CD4-positive, alpha-beta T cell treated with Interleukin-6 for 4 hours (primary cell): ENCODE data around the gene MMP17.
A peak's percentile ranks its signal among the peaks of the same experiment; 100 is the strongest.

Experiments used
- DNase-seq: peaks from one replicate; pipeline ENCODE4 v3.0.0-alpha.2; 2020; ENCODE audit warnings: mixed read lengths

The MMP17 gene

GRCh38 chr12:131827961-131828534, at the start of gene MMP17:
Gene MMP17 (plus strand): TSS chr12:131828393. CDS start chr12:131828495, 102 bp downstream.
- DNase-seq = peak; percentile 17

- DNase-seq = no peak
These were observed 49.2 kb upstream of the MMP17 start for GRCh38 chr12:131779027-131779426.

- DNase-seq = no peak
These were observed 46.1 kb upstream of the MMP17 start for GRCh38 chr12:131782061-131782460.

- DNase-seq = no peak
These were observed 44.2 kb upstream of the MMP17 start for GRCh38 chr12:131783915-131784541.

- DNase-seq = no peak
These were observed 43.1 kb upstream of the MMP17 start for GRCh38 chr12:131784909-131785762.

GRCh38 chr12:131785763-131786330, 42.3 kb upstream of the MMP17 start:
- no peak for DNase-seq

GRCh38 chr12:131786331-131786730, 41.9 kb upstream of the MMP17 start:
- DNase-seq = no peak

- DNase-seq = no peak
These were observed 41.0 kb upstream of the MMP17 start for GRCh38 chr12:131787143-131787660.

GRCh38 chr12:131788070-131788469, 40.1 kb upstream of the MMP17 start:
- no peak for DNase-seq

- no peak for DNase-seq
These were observed 38.6 kb upstream of the MMP17 start for GRCh38 chr12:131789638-131790037.

- no peak for DNase-seq
These were observed 34.8 kb upstream of the MMP17 start for GRCh38 chr12:131793243-131794022.

GRCh38 chr12:131794061-131794460, 34.1 kb upstream of the MMP17 start:
- no peak for DNase-seq

GRCh38 chr12:131794573-131794972, 33.6 kb upstream of the MMP17 start:
- no peak for DNase-seq

GRCh38 chr12:131795064-131795463, 33.1 kb upstream of the MMP17 start:
- no peak for DNase-seq

GRCh38 chr12:131795690-131796410, 32.3 kb upstream of the MMP17 start:
- no peak for DNase-seq

- no peak for DNase-seq
These were observed 31.8 kb upstream of the MMP17 start for GRCh38 chr12:131796411-131796736.

- no peak for DNase-seq
These were observed 31.2 kb upstream of the MMP17 start for GRCh38 chr12:131796754-131797587.

- no peak for DNase-seq
These were observed 30.6 kb upstream of the MMP17 start for GRCh38 chr12:131797588-131797934.

GRCh38 chr12:131799195-131799594, 29.0 kb upstream of the MMP17 start:
- DNase-seq = no peak

- DNase-seq = no peak
These were observed 28.2 kb upstream of the MMP17 start for GRCh38 chr12:131799828-131800593.
